CD4-positive, alpha-beta T cell (primary cell): Measurements from ENCODE around the gene GATA3. TPM values are rescaled to one million over a fixed set of nuclear protein-coding genes. Genes with fewer than 3 reads are reported as not detected.

Experiments
- ATAC-seq: fragments of 200-7000 bp; cut with Tn5 transposase; one replicate; pipeline ENCODE4 v1.10.0; 2022; ENCODE audit warnings: mild to moderate bottlenecking; ENCODE audit not compliant: poor library complexity
- CTCF ChIA-PET: fragments of 350-600 bp; sonication (Branson Sonifier 250); formaldehyde crosslinking; loops from one replicate; lab custom pipeline; 2021; ENCODE audit warnings: antibody characterized with exemption, inconsistent platforms; lab: Charles Lee
- POLR2A ChIA-PET: fragments of 350-600 bp; sonication (Branson Sonifier 250); formaldehyde crosslinking; loops from one replicate; lab custom pipeline; 2021; ENCODE audit warnings: antibody characterized with exemption, inconsistent platforms; lab: Charles Lee
- DNase-seq, 14 experiments: peaks; one replicate each; pipeline ENCODE4 v3.0.0-alpha.2; 2013 to 2020; ENCODE audit warnings: mixed read lengths in 2 of 14
- H3K27ac ChIP-seq, 2 donors: one replicate each; pipeline versions ENCODE4 v1.5.1 to v1.7.0; 2013; ENCODE audit warnings: low read length in 2 of 2, low read depth in 1 of 2, mild to moderate bottlenecking in 1 of 2
- H3K27me3 ChIP-seq, 2 experiments: 1 replicate in 1 of 2; 2 replicates in 1 of 2; pipeline versions ENCODE4 v1.6.1 to v1.7.0; 2013; ENCODE audit warnings: low read length in 2 of 2, control low read depth in 1 of 2, mild to moderate bottlenecking in 1 of 2, moderate library complexity in 1 of 2; ENCODE audit not compliant: insufficient read depth in 2 of 2, control insufficient read depth in 1 of 2
- H3K36me3 ChIP-seq: one replicate; pipeline ENCODE4 v1.6.1; 2013; ENCODE audit warnings: low read length, control low read depth; ENCODE audit not compliant: insufficient read depth
- H3K4me1 ChIP-seq: one replicate; pipeline ENCODE4 v1.6.1; 2013; ENCODE audit warnings: low read length, control low read depth; ENCODE audit not compliant: insufficient read depth
- H3K4me3 ChIP-seq: one replicate; pipeline ENCODE4 v1.5.1; 2013; ENCODE audit warnings: mild to moderate bottlenecking, low read length, moderate library complexity
- H3K9me3 ChIP-seq, 2 experiments: 1 replicate in 1 of 2; 2 replicates in 1 of 2; pipeline versions ENCODE4 v1.6.1 to v1.7.0; 2013; ENCODE audit warnings: low read length in 2 of 2, mild to moderate bottlenecking in 2 of 2, control low read depth in 1 of 2, moderate library complexity in 1 of 2; ENCODE audit not compliant: control insufficient read depth in 1 of 2, insufficient read depth in 1 of 2
- H3K27ac Mint-ChIP-seq: one replicate; pipeline ENCODE4 v1.8.0; 2020; ENCODE audit warnings: mixed read lengths
- H3K27me3 Mint-ChIP-seq: one replicate; pipeline ENCODE4 v1.8.0; 2021; ENCODE audit warnings: mixed read lengths
- H3K36me3 Mint-ChIP-seq: one replicate; pipeline ENCODE4 v1.8.0; 2021; ENCODE audit warnings: low read depth, mixed read lengths
- H3K4me1 Mint-ChIP-seq: one replicate; pipeline ENCODE4 v1.8.0; 2021; ENCODE audit warnings: low read depth, mixed read lengths
- H3K4me3 Mint-ChIP-seq: one replicate; pipeline ENCODE4 v1.8.0; 2020; ENCODE audit warnings: mild to moderate bottlenecking, mixed read lengths
- H3K9me3 Mint-ChIP-seq: one replicate; pipeline ENCODE4 v1.8.0; 2020; ENCODE audit warnings: mixed read lengths
- CTCF ChIP-seq: fragments of 200-600 bp; IDR thresholded peaks from one replicate; pipeline ENCODE4 v1.8.0; 2022; ENCODE audit warnings: antibody characterized with exemption, mild to moderate bottlenecking
- intact Hi-C, 2 experiments: fragments of 100-400 bp; cut with DNase I in 1 of 2; cut with micrococcal nuclease in 1 of 2; formaldehyde crosslinking; loops; one replicate each; pipeline versions ENCODE4 v1.15.1 to v1.9.0; 2023 to 2025; cut with DNase I, micrococcal nuclease
- total RNA-seq, 174 experiments: library from RNA in 2 of 174; stranded (reverse) in 2 of 174; gene quantifications; one replicate each; pipeline ENCODE4 v1.2.3 and lab custom pipeline; 2021 to 2026

The GATA3 gene
- total RNA-seq, 2 experiments from 2014 or later, result 128 to 141 TPM

- Histone ChIP-seq H3K9me3 (peaks cover 7 to 33% of the 10 kb centered on the region in 2 experiments), H3K4me3 (peak overlapping the region; percentile 23), H3K4me1 (peaks cover 46% of the 10 kb centered on the region), H3K27ac (no peak overlapping the region), H3K27me3 (peaks cover 64 to 65% of the 10 kb centered on the region in 2 experiments), H3K36me3 (no peaks in the 10 kb centered on the region)
- ChIA-PET POLR2A (interaction anchor here (1.1 kb wide), 1 partner anchor 26 kb away, joined by 5 read pairs; no protein-coding TSS in a partner anchor), CTCF (interaction anchor here (0.6 to 1.6 kb wide), 2 partner anchors 8 to 19 kb away, joined by 3 to 5 read pairs; no protein-coding TSS in a partner anchor)
- Mint-ChIP-seq H3K4me3 (no peak overlapping the region), H3K27ac (no peak overlapping the region), H3K36me3 (no peaks in the 10 kb centered on the region), H3K4me1 (peaks cover 25% of the 10 kb centered on the region), H3K27me3 (peaks cover 76% of the 10 kb centered on the region), H3K9me3 (no peaks in the 10 kb centered on the region)
- no peak for TF ChIP-seq CTCF
- no peak for ATAC-seq
- intact Hi-C loops, result loop anchor here in 1 of 2 experiments (10.0 kb wide), 1 partner anchor 509 kb away; no protein-coding TSS in a partner anchor
- peak in 5 of 14 experiments; percentile 4 to 44 (median 31) for DNase-seq
Measured at GRCh38 chr10:8033812-8034465, 20.5 kb upstream of the GATA3 start.

- Histone ChIP-seq H3K4me1 (peaks cover 46% of the 10 kb centered on the region), H3K36me3 (no peaks in the 10 kb centered on the region), H3K27me3 (peaks cover 70 to 71% of the 10 kb centered on the region in 2 experiments), H3K27ac (no peak overlapping the region), H3K4me3 (peak overlapping the region; percentile 23), H3K9me3 (peaks cover 12 to 35% of the 10 kb centered on the region in 2 experiments)
- Mint-ChIP-seq H3K27me3 (peaks cover 82% of the 10 kb centered on the region), H3K36me3 (no peaks in the 10 kb centered on the region), H3K9me3 (no peaks in the 10 kb centered on the region), H3K4me1 (peaks cover 29% of the 10 kb centered on the region), H3K4me3 (no peak overlapping the region), H3K27ac (no peak overlapping the region)
- ATAC-seq, result peak; percentile 38
- ChIA-PET CTCF (interaction anchor here (1.6 kb wide), 1 partner anchor 8 kb away, joined by 5 read pairs; no protein-coding TSS in a partner anchor), POLR2A (interaction anchor here (1.1 kb wide), 1 partner anchor 25 kb away, joined by 5 read pairs; no protein-coding TSS in a partner anchor)
- DNase-seq, result peak in 5 of 14 experiments; percentile 10 to 42 (median 33)
- TF ChIP-seq CTCF, result no peak
- intact Hi-C loops, result loop anchor here in 1 of 2 experiments (10.0 kb wide), 1 partner anchor 510 kb away; no protein-coding TSS in a partner anchor
Measured at GRCh38 chr10:8034466-8035005, 20.0 kb upstream of the GATA3 start.

DNA sequence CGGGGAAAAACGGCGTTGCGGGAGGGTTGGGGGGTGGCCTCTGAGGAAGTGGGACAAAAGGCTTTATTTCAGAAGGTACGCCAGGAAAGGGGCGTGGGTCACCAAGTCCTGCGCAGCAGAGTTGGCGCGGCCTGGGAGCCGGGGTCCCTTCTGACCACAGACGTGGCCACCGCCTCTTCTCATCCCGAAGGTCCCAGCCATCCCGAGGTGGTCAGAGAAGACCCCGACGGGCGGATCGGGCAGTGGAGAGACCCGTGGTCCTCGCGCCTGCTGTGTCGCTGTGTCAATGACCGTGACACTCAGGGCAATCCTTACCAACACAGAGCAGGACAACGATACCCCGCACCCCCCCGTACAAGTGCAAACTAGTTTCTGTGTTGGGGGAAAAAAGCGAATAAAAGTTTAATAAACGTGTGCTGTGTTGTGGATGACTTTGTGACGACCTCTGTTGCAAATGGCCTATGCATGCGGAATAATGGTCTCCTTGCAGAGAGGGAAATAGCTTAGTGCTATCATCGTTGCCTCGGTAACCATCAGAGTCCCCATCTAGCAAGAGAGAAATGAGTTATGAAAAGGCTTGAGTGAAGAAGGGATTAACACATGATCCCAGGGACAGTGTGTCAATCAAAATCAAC is 19.4 kb upstream of the GATA3 start:
- Histone ChIP-seq H3K36me3 (no peaks in the 10 kb centered on the region), H3K27me3 (peaks cover 76 to 77% of the 10 kb centered on the region in 2 experiments), H3K27ac (no peak overlapping the region), H3K9me3 (peaks cover 12 to 35% of the 10 kb centered on the region in 2 experiments), H3K4me1 (peaks cover 46% of the 10 kb centered on the region), H3K4me3 (no peak overlapping the region)
- no peaks in the 10 kb centered on the region for H3K36me3 Mint-ChIP-seq
- TF ChIP-seq CTCF, result no peak
- intact Hi-C loops, result loop anchor here in 1 of 2 experiments (10.0 kb wide), 1 partner anchor 510 kb away; no protein-coding TSS in a partner anchor
- ATAC-seq (peak; percentile 41), DNase-seq (peak in 2 of 14 experiments; percentile 42 to 50)
- POLR2A ChIA-PET, result interaction anchor here (0.6 to 1.1 kb wide), 2 partner anchors 26 to 451 kb away, joined by 3 read pairs; no protein-coding TSS in a partner anchor
- no peaks in the 10 kb centered on the region for H3K9me3 Mint-ChIP-seq
- CTCF ChIA-PET, result no interaction called here
- H3K27me3 Mint-ChIP-seq, result peaks cover 88% of the 10 kb centered on the region
- peak overlapping the region; percentile 60 for H3K27ac Mint-ChIP-seq
- peak overlapping the region; percentile 47 for H3K4me3 Mint-ChIP-seq
- peaks cover 30% of the 10 kb centered on the region for H3K4me1 Mint-ChIP-seq
